WERI-Rb-1 (cell line): ENCODE results near the gene GNAQ.

ENCODE experiments used
- DNase-seq: peaks from one replicate; pipeline ENCODE4 v3.0.0-alpha.2; 2020
- H3K27ac ChIP-seq: fragments of 250-450 bp; sonication (Bioruptor Pico); 2 replicates; pipeline ENCODE4 v1.5.1; 2020; ENCODE audit warnings: mild to moderate bottlenecking, moderate library complexity
- H3K27me3 ChIP-seq: fragments of 250-450 bp; sonication (Bioruptor Pico); 2 replicates; pipeline ENCODE4 v1.5.1; 2021; ENCODE audit warnings: mild to moderate bottlenecking, low read depth, moderate library complexity; ENCODE audit not compliant: insufficient read depth, severe bottlenecking
- H3K36me3 ChIP-seq: fragments of 250-450 bp; sonication (Bioruptor Pico); 2 replicates; pipeline ENCODE4 v1.5.1; 2020; ENCODE audit warnings: mild to moderate bottlenecking, moderate library complexity
- H3K4me3 ChIP-seq: 2 replicates; pipeline ENCODE4 v1.5.1; 2011; ENCODE audit warnings: low read depth, mild to moderate bottlenecking, control low read depth, low read length
- H3K9me3 ChIP-seq: fragments of 250-450 bp; sonication (Bioruptor Pico); 2 replicates; pipeline ENCODE4 v1.5.1; 2021; ENCODE audit warnings: mild to moderate bottlenecking, moderate library complexity; ENCODE audit not compliant: severe bottlenecking
- TF ChIP-seq, protein P1 (sequence below): IDR thresholded peaks from 2 replicates; pipeline ENCODE4 v1.5.1; 2011; ENCODE audit warnings: low read depth, mild to moderate bottlenecking, control low read depth, inconsistent platforms, low read length

Gene GNAQ

DNA sequence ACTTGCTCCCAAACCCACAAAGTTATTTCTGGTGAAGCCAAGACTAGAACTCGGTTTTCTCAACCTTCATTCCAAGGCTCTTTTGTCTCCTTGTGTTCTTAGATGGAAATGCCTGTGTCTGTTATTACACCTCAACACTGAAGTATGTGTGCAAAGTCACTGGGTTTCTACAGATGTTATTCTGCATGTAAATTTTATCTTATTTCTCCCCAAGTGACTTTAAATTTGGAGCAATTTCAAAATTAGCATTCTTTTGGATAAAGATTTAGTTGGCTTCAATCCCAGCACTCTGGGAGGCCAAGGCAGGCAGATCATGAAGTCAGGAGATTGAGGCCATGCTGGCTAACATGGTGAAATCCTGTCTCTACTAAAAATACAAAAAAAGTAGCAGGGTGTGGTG lies 279.1 kb downstream of the GNAQ start:
- Histone ChIP-seq H3K4me3 (no peak overlapping the region), H3K9me3 (no peaks in the 10 kb centered on the region), H3K27ac (no peak overlapping the region), H3K36me3 (no peaks in the 10 kb centered on the region), H3K27me3 (no peaks in the 10 kb centered on the region)
- TF ChIP-seq, protein P1, sequence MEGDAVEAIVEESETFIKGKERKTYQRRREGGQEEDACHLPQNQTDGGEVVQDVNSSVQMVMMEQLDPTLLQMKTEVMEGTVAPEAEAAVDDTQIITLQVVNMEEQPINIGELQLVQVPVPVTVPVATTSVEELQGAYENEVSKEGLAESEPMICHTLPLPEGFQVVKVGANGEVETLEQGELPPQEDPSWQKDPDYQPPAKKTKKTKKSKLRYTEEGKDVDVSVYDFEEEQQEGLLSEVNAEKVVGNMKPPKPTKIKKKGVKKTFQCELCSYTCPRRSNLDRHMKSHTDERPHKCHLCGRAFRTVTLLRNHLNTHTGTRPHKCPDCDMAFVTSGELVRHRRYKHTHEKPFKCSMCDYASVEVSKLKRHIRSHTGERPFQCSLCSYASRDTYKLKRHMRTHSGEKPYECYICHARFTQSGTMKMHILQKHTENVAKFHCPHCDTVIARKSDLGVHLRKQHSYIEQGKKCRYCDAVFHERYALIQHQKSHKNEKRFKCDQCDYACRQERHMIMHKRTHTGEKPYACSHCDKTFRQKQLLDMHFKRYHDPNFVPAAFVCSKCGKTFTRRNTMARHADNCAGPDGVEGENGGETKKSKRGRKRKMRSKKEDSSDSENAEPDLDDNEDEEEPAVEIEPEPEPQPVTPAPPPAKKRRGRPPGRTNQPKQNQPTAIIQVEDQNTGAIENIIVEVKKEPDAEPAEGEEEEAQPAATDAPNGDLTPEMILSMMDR: no peak
- DNase-seq: no peak

DNA sequence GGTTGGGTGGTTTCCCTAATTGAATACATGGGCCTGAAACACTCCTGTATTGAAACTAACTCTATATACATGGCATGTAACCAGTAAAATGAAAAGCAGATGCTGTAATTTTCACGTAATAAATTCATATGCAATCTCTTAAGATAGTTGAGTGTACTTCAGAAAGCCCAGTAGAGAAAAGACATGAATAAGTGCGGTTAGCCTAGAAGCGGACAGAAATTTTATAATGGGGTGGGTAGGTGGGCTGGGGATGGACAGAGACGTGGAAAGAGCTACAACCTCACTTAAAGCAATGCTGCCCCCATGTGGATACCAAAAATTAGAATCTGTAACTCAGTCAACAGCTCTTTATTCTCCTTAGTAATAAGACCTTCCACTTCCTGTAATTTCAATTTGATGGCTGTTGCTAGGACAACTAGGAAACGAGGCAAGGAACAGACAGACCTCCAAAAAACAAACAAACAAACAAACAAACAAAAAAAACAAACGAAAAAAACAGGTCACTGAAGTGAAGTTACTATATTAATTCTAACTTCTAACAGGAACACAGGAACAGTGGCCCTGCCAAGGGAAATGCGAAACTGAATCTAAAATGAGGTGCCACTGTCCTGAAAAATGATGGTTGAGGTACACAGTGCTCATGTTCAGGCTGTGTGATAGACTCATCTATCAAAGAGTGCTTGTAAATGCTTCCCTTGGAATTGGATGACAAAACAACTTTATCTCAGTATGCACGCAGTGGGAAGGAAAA lies 280.1 kb downstream of the GNAQ start:
- H3K27ac ChIP-seq: no peak overlapping the region
- no peaks in the 10 kb centered on the region for H3K36me3 ChIP-seq
- H3K9me3 ChIP-seq: no peaks in the 10 kb centered on the region
- peak; percentile 23 for DNase-seq
- H3K4me3 ChIP-seq: no peak overlapping the region
- H3K27me3 ChIP-seq: no peaks in the 10 kb centered on the region
- TF ChIP-seq, protein P1: peak; percentile 53; the same call in 1 of the 2 replicates

GRCh38 chr9:77750981-77751340 lies 280.6 kb downstream of the GNAQ start:
- Histone ChIP-seq H3K36me3 (no peaks in the 10 kb centered on the region), H3K4me3 (no peak overlapping the region), H3K27ac (no peak overlapping the region), H3K9me3 (no peaks in the 10 kb centered on the region), H3K27me3 (no peaks in the 10 kb centered on the region)
- TF ChIP-seq, protein P1: no peak
- DNase-seq: no peak

DNA sequence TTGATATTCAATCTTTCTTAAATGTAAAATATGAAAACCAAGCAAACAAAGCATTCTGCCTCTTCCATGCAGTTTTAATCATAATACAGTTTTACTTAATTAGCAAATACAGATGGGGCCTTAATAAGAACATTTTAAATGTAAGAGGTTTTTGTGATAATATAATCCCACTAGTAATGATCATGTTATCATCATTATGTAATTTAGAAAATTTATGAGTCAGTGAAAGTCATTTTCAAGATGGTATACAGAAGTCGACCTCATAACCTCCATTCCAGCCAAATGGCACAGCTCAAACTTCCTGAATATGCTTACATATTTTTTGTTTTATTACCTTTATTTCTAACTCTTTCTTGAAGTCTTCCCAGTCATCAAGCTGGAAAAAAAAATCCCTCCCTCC lies 281.3 kb downstream of the GNAQ start:
- Histone ChIP-seq H3K9me3 (no peaks in the 10 kb centered on the region), H3K4me3 (no peak overlapping the region), H3K36me3 (no peaks in the 10 kb centered on the region), H3K27me3 (no peaks in the 10 kb centered on the region), H3K27ac (no peak overlapping the region)
- no peak for DNase-seq
- TF ChIP-seq, protein P1: no peak

GRCh38 chr9:77748214-77748772 lies 283.3 kb downstream of the GNAQ start:
- H3K27ac ChIP-seq: no peak overlapping the region
- H3K9me3 ChIP-seq: no peaks in the 10 kb centered on the region
- H3K27me3 ChIP-seq: no peaks in the 10 kb centered on the region
- no peak for DNase-seq
- H3K4me3 ChIP-seq: no peak overlapping the region
- TF ChIP-seq, protein P1: no peak
- H3K36me3 ChIP-seq: no peaks in the 10 kb centered on the region
